ENCODE measurements around the gene ABCF2. TPM values are rescaled to one million over a fixed set of nuclear protein-coding genes. Genes with fewer than 3 reads are reported as not detected.

The ABCF2 gene
- total RNA-seq, 1 experiment from 2014 or later = 63.7 TPM

DNA sequence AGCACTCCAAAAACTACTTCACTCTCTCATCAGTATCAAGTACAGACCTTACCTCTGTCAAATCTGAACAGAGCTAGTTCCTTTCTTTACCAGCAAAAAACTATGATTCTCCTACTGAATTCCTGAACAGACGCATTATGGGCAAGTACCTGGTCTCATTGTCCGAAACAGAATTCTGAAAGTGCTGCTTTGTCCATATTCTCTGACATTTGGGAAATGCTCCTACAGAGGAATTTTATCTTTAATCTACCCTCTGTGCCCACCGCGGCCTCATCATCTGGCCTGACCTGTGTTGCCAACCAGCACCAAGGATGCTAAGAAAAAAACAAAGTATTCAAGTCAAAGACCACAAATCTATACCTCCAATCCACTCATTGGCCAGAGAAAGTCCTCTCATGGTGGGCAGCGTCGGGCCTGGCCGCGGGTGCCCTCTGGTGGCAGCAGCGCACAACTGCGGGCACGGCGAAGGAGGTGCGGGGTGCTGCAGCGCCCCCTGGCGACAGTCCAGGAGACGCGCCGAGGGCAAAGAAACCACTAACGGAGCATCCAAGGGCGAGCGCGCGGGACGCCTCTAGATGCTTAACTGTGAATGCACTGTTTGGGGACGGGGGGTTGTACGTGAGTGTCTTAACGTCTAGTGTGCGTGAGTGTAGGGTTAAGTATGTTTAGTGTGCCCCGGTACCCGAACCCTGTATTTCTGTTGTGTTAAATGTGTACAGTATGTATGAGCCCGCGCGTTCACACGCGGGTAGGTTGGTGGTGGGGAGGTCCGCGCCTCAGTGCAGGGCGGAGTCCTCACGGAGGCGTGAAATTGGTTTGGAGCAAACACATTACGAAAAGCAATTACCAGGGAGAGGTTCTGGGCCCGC, 54.5 kb downstream of the ABCF2 start:
- Histone ChIP-seq H3K27me3 (ENCODE audit: insufficient read depth, low read length) (no peaks in the 10 kb centered on the region), H3K4me2 (ENCODE audit: low read length) (no peak overlapping the region), H2AFZ (ENCODE audit: low read depth, low read length, poor library complexity, severe bottlenecking) (peak overlapping the region; percentile 95), H3K9me2 (ENCODE audit: insufficient read depth) (no peaks in the 10 kb centered on the region), H3K9me3 (ENCODE audit: control insufficient read depth in 1 of 2, insufficient read depth in 1 of 2, low read depth in 1 of 2, low read length in 2 of 2) (peaks cover 0 to 8% of the 10 kb centered on the region in 2 experiments; a peak in 1 of 4 replicates), H4K20me1 (ENCODE audit: insufficient read depth) (no peaks in the 10 kb centered on the region), H3K36me3 (ENCODE audit: control insufficient read depth in 1 of 2, insufficient read depth in 2 of 2, low read length in 2 of 2) (no peaks in the 10 kb centered on the region), H3K27ac (ENCODE audit: low read depth, low read length) (no peak overlapping the region), H3K9ac (ENCODE audit: low read length) (no peak overlapping the region), H3K79me2 (ENCODE audit: insufficient read depth, low read length) (no peaks in the 10 kb centered on the region), H3K4me3 (replicated peaks in 1 of 2; ENCODE audit: low read depth in 1 of 2, low read length in 2 of 2) (no peak overlapping the region), H3K4me1 (ENCODE audit: control insufficient read depth in 1 of 2, insufficient read depth in 2 of 2, low read length in 2 of 2) (peaks cover 0 to 5% of the 10 kb centered on the region in 2 experiments; a peak in 1 of 4 replicates)
- ChIA-PET RAD21 (ENCODE audit: low non-redundant PET in 1 of 2, low total read pairs in 2 of 2, uncharacterized antibody in 2 of 2, unreplicated experiment in 2 of 2) (no interaction called here), POLR2A (no interaction called here), CTCF (interaction anchor here (0.6 kb wide), 1 partner anchor 49 kb away, joined by 4 read pairs; no protein-coding TSS in a partner anchor)
- BruUV-seq (replicated peaks) = no TSS peak
- intact Hi-C loops (cut with micrococcal nuclease) = loop anchor here (1.0 to 5.0 kb wide), 4 partner anchors 48 to 395 kb away; no protein-coding TSS in a partner anchor
- TF ChIP-seq POLR2A (IDR thresholded peaks at IDR 0.05; ENCODE audit: borderline replicate concordance, extremely low read depth, insufficient read depth, insufficient read length) = no peak
- peak; percentile 75 for TF ChIP-seq CBX3 (IDR thresholded peaks at IDR 0.05; ENCODE audit: low read depth)
- peak; percentile 34 for TF ChIP-seq TCF7L2 (IDR thresholded peaks at IDR 0.05; ENCODE audit: borderline replicate concordance, extremely low read depth, insufficient read depth, insufficient read length)
- TF ChIP-seq SRF (IDR thresholded peaks at IDR 0.05; ENCODE audit: low read depth) = peak; percentile 54; the same call in 1 of the 2 replicates
- TF ChIP-seq CEBPB (IDR thresholded peaks at IDR 0.05; ENCODE audit: low read depth) = no peak
- 0 out of 2 replicates have a peak, but pooled peaks have one; percentile 29 for TF ChIP-seq POLR2AphosphoS5 (IDR thresholded peaks at IDR 0.05; ENCODE audit: low read depth, low read length)
- TF ChIP-seq SIN3A (IDR thresholded peaks at IDR 0.05; ENCODE audit: low read depth) = no peak
- TF ChIP-seq ZFX (IDR thresholded peaks at IDR 0.05) = no peak
- TF ChIP-seq YY1 (IDR thresholded peaks at IDR 0.05; ENCODE audit: extremely low read depth, insufficient replicate concordance, low read depth, low read length) = peak; percentile 69
- TF ChIP-seq RAD21 (IDR thresholded peaks at IDR 0.05; ENCODE audit: low read depth) = peak; percentile 98
- TF ChIP-seq, protein P1, sequence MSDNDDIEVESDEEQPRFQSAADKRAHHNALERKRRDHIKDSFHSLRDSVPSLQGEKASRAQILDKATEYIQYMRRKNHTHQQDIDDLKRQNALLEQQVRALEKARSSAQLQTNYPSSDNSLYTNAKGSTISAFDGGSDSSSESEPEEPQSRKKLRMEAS (IDR thresholded peaks at IDR 0.05) = no peak
- TF ChIP-seq, protein P2, sequence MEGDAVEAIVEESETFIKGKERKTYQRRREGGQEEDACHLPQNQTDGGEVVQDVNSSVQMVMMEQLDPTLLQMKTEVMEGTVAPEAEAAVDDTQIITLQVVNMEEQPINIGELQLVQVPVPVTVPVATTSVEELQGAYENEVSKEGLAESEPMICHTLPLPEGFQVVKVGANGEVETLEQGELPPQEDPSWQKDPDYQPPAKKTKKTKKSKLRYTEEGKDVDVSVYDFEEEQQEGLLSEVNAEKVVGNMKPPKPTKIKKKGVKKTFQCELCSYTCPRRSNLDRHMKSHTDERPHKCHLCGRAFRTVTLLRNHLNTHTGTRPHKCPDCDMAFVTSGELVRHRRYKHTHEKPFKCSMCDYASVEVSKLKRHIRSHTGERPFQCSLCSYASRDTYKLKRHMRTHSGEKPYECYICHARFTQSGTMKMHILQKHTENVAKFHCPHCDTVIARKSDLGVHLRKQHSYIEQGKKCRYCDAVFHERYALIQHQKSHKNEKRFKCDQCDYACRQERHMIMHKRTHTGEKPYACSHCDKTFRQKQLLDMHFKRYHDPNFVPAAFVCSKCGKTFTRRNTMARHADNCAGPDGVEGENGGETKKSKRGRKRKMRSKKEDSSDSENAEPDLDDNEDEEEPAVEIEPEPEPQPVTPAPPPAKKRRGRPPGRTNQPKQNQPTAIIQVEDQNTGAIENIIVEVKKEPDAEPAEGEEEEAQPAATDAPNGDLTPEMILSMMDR (IDR thresholded peaks at IDR 0.05 in 2 of 3, conservative IDR thresholded peaks at IDR 0.05 in 1 of 3; ENCODE audit: borderline replicate concordance in 1 of 3, insufficient read depth in 1 of 3, low read depth in 2 of 3, low read length in 2 of 3) = peak; percentile 100
- no peak for TF ChIP-seq ZNF274 (IDR thresholded peaks at IDR 0.05; ENCODE audit: low read depth, low read length)
- TF ChIP-seq, protein P3, sequence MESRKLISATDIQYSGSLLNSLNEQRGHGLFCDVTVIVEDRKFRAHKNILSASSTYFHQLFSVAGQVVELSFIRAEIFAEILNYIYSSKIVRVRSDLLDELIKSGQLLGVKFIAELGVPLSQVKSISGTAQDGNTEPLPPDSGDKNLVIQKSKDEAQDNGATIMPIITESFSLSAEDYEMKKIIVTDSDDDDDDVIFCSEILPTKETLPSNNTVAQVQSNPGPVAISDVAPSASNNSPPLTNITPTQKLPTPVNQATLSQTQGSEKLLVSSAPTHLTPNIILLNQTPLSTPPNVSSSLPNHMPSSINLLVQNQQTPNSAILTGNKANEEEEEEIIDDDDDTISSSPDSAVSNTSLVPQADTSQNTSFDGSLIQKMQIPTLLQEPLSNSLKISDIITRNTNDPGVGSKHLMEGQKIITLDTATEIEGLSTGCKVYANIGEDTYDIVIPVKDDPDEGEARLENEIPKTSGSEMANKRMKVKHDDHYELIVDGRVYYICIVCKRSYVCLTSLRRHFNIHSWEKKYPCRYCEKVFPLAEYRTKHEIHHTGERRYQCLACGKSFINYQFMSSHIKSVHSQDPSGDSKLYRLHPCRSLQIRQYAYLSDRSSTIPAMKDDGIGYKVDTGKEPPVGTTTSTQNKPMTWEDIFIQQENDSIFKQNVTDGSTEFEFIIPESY (IDR thresholded peaks at IDR 0.05; ENCODE audit: extremely low read depth, insufficient replicate concordance, low read length) = peak; percentile 46
- no peak for TF ChIP-seq EGR1 (IDR thresholded peaks at IDR 0.05; ENCODE audit: low read depth)
- ATAC-seq = peak; percentile 63
- peak; percentile 61 for DNase-seq (ENCODE audit: low read depth, low spot score)
